NOMO-1 treated with DMSO at 0.1 percent for 48 hours (cell line): ENCODE results near the gene SIRT7.
A peak's percentile ranks its signal among the peaks of the same experiment; 100 is the strongest.

Source experiments
- DNase-seq: peaks from one replicate; lab custom pipeline; 2025; ENCODE audit not compliant: unreplicated experiment; lab: John Stamatoyannopoulos, UW

SIRT7 gene

DNA sequence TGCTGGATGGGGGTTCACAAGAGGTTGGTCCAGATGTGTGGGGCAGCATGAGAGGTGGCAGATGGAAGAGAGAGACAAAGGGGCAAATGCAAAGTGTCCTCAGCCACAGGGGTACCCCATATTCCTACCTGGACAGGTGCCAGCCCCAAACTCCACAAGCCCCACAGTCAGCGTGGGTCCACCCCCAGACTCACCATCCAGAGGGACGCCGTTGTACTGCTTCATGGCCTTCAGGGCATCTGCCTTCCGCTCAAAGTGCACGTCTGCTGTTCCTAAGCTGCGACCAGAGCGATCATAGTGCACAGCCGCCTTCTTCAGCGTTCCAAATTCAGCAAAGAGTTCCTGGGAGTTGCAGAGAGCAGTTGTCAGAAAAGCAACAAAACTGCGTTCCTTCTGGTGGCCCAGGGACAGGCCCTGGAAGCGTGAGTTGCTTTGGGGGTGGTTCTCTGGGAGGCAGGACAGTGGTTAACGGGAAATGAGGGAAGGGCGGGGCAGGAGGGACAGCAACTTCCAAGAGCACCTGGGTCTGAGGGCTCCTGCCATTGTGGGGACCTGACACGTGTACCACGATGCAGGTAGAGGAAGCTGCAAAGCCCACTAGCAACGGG lies 28.9 kb downstream of the SIRT7 start:
- no peak for DNase-seq

DNA sequence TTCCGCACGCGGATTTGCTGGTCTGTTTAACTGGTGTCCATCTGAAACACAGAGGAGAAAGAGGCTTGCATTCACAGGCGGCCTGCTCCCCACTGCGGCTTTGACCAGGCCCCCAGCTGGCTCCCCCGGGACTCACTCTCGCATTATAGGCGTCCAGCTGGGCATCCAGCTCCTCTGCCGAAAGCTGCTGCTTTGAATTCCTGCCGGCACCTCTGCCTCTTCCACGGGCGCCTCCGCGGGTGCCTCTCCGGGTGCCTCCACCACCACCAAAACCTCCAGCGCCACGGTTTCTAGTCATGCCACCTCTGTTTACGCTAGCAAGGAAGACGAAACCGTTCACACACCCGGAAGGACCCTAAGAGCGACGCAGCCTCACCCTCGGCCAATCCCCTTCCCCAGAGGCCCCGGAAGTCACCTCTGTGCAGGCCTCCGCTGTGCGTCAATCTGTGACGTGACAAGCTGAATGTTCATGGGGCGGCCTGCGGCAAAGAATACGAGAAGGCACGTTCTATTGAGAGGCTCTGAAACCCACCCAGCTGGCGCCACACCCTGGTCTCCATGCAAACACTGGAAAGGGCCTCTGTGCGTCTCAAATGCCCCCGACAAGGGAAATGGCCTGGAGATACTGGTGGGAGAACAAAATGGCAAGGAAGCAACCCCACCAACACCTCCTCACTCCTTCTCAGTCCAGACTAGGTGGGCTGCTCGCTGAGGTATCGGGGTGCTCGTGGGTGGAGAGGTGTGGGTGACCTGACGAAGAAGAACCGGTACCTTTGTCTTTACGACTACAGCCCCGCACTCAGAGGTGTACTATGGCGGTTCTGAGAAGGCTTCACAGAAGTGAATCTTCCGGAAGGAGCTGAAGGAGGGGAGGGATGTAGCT lies 29.6 kb downstream of the SIRT7 start:
- no peak for DNase-seq

DNA sequence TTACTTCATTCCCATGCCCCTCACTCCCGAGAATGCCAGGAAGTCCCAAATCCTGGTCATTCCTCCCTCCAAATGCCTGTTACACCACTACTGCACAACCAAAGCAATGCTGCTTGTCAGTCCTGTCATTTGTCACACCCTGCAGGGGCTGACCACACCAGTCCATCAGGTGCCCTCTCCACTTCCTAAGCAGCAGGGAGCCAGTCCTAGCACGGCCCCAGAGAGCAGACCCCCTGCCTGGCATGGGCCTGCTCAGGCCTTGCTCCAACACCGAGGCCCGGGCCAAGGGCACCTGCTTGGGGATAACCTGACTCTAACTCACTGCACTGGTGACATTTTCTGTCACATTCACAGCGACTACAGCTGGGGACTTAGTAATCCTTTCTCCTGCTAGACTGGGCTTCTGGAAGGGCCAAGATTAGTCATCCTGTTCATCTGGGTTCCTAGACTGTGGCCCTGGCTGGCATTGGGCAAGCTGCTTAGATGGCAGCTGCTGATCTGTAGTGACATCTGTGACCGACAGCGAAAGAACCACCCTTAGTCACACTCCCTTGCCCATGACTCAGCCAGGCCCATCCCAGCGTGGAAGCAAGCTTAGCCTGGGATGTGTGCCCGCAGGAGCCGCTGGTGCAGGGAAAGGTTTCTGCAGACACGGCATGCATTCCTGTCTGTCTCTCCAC lies 32.0 kb downstream of the SIRT7 start:
- no peak for DNase-seq

DNA sequence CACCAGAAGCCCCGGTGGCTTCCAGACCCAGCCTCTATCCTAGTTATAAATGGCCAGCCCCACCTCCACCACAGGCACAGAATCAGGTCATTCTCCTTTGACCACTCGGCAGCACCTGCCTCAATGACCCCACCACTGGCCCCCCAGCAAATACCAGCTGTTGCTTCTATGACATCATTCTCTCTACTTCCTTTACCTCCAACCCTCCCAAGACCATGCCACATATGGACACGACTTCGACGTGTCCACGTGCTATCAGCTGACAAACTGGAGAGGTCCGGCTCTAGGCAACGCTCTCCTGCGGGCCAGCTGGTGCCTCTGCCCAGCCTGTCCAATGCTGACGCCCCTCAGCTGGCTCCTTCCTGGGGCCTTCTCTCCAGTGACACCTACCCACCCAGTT lies 32.5 kb downstream of the SIRT7 start:
- no peak for DNase-seq

DNA sequence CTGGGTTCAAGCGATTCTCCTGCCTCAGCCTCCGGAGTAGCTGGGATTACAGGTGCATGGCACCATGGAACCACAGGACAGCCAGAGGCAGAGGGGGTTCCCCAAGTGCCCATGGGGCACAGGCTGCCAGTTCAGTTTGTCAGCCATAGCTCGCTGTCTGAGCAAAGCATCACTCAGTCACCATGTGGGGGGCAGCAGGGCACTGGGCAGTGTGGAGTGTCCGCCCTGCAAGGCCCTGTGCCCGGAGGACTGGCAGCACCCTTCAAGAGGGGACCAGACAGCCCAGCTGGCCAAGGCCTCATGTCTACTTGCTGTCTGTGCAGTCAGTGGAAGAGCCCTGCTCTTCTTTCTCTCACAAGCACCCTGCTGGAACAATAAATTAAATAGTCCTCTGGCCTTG lies 33.0 kb downstream of the SIRT7 start:
- no peak for DNase-seq

DNA sequence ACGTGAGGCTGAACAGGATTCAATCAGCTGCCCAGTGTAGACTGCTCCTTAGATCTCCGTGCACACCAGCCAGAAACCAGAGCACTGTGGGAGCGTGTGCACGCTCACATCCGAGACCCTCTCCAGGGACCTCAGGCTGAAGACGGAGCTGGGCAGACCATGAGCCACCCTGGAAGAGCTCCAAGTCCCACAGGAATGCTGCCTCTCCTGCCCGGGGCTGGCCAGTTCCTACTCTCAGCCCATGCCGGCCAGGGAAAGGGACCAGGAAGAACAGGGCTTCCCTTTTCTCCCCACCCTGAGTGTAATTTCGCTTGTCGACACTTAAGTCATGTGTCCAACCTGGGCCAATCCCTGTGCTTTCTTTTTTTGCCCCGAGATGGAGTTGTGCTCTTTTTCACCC lies 33.5 kb downstream of the SIRT7 start:
- DNase-seq: no peak

DNA sequence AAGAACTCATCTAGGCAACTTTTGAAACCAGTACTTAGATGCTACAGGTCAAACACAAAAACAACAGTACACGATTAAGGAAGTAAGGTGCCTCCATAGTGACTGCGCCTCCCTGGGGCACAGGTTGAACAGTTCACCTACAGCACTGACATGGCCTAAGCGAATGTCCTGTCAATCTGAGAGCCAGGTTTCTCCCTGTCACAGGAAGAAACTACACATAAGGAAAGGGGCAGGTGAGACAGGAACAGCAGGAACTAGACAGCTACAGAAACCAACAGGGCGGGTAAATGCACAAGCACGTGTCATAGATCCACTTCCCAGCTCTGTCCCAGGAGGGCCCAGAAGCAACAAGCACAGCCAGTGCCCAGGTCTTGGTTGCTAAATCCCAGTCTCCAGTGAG lies 38.9 kb downstream of the SIRT7 start:
- no peak for DNase-seq

DNA sequence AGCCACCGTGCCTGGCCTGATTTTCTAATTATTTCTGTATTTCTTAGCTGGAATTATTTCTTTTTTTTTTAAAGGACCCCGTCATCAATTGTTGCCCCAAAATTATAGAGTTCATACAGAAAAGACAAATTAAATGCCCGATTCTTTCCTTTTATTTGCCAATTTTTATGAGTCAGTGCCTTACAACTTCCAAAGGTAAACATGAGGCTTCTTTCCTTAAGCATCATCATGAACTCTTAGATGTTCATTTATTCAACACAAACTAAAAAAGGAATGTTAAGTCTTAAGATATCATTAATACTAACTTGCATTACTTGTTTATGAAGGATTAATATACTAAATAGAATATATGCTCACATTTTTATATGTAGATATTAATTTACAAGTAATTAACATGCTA lies 39.7 kb downstream of the SIRT7 start:
- DNase-seq: no peak

DNA sequence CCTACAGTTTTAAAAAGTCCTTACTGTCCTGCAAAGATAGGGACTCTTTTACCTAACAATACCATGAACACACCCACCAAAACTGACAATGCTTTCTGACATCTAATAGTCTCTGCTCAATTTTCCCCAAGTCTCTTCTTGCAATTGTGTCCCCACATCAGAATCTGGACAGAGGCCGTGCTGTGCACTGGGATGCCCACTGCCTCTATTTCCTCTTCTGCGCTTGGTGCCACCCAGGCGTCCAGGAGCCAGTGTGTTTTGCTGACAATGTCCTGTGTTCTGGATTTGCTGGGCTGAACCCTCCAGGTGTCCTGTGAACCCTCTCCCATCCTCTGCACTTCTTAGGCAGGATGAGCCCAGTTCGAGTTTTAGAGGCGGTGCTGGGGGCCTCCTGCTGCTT lies 40.4 kb downstream of the SIRT7 start:
- no peak for DNase-seq

DNA sequence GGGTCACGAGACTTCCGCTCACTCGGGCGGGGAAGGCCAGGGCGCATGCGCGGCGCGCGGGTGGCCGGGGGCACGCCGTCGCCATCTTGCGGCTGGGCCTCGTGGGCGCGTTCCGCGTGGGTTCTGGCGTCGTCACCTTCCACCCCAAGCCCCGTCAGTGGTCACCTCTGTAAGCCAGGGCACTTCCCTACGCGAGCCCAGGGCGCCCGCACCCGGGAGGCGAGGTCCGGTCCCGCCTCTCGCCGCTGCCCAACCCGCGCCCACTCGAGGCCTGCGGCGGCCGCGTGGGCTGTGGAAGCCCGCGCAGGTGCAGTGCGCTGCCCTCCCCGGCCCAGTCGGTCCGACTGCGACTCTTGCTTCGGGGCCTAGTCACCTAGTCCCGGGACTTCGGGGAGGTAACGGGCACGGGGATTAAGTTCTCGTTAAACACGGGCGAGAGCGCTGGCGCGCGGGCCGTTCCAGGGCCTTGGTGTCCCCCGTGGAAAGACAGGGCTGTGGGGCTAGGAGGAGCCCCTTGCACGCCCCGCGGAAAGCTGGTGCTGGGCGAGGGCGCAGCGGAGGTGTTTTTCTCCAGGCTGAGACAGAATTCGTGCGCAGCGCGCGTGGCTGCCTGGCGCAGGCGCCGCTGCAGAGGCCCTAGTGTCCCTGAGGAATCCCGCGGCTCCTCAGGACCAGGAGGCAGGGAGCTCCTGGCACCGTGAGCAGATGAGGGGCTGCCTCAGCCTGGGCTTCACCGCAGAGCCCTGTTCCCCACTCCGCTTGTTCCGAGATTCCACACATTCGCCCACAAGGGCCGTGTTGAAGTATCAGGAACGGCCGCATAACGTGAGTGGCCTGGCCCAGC lies 46.4 kb downstream of the SIRT7 start:
- peak; percentile 76 for DNase-seq

DNA sequence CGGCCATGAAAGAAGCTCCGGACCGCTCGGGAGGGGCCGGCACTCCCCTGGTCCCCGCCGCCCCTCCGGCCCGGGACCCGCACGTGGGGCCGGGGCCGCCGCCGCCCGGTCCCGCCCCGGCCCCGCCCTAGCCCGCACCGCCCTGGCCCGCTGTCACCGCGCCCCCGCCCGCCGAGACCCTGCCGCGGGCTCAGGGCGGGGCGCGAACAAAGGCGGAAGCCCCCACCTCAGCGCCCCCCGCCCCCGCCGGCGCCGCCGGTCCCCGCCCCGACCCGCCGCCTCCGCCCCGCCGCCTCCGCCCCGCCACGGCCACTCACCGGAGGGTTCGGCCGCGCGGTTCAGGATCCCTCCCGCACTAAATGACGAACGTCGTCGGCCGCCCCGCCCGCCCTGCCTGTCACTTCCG lies 47.0 kb downstream of the SIRT7 start, which contains the start of gene ARHGDIA:
ARHGDIA (minus strand) TSS at position 357 of the 406 bp plus-strand sequence. CDS start 1,407 bp downstream, outside the sequence.
- DNase-seq: no peak

DNA sequence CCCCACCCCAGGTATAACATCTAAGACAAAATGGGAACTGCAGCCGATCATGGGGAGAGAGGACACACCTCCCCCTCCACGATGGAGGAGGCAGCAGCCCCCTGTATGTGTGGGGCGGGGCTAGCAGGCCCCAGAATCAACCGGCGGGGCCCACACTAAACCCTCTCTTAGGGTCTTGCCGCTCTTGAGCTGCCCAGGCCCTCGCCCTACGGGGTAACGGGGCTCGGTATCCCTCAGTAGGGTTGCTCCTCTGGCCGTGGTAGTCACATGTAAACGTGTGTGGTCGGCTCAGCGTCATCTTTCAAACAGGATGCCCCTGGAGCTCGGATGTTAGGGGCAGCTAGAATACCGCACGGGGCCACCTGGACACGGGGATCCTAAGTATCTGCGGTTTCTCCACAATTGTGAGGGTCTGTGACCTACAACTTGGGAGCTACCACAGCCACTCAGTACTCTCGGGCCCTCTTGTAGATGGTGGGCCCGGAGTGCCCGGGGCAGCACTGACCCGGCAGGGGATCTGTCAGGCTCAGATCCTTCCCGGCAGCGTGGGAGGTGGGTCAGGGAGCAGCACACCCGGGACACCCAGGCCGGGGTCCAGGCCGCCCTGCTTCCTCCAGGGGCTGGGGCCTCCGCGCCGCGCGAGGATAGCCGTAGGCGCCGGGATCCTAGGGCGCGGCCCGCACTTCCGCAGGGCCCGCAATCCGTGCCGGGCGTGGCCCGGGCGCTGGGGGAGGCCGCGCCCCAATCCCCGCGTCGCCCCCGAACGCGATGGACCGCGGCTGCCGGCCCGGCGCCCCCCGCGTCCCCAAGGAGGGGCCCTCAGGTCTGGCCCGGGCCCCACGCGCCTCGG lies 47.6 kb downstream of the SIRT7 start:
- DNase-seq: peak; percentile 22

DNA sequence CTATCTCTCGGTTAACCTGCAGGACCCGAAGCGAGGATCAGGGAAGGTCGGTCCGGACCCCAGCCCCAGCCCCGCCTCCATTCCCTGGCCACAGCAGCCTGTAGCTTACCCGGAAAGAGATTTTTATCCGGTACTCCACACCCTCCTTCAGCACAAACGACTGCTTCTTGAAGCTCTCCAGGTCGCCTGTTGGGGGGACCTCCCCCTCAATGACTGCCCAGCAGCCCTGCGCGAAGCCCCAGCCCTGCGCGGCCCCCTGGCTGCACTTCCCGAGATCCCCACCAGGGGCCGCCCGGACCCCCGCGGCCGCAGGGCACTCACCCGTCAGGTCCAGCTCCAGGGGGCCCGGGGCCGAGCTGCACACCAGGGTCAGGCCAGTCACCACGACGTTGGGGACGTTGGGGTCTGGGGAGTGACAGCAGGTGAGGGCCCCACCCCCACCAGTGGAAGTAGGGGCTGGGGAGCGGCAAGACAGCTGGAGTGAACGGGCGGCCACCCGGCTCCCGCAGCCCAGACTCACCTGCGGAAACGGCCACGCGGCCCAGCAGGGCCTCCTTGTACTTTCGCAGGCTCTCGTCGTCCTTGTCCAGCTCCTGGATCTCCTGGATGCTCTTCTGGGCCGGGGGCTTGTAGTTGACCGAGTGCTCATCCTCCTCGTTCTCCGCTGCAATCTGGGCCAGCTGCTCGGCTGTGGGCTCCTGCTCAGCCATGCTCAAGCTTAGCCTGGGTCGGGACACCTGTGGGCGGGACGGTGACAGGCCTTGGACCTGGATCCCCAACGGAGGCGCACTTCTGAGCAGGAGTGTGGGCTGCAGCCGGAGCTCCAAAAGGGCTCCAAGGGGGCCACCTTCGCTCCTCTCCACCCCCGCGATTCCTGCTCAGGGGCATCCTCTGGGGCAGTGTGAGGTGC lies 48.5 kb downstream of the SIRT7 start:
- DNase-seq: no peak

DNA sequence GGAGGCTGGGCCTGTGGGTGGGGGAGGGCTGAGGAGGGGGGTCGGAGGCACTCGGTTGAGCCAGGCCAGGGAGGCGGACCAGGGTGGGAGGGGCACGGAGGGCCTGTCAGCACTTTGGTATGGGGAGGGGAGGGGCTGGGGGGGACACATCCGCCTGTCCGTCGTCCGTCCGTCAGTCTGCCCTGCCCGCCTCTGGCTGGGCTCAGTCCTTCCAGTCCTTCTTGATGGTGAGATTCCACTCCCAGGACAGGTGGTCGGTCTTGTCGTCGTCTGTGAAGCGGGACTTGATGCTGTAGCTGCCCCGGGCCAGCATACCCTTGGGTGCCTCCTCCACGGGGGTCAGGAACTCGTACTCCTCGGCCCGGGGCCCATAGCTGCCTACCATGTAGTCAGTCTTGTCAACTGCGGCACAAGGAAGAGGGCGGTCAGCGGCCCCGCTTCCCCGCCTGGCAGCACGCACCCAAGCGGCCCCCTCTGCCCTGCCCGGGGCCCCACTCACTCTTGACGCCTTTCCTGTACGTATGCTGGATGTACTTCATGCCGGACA lies 49.2 kb downstream of the SIRT7 start:
- no peak for DNase-seq

DNA sequence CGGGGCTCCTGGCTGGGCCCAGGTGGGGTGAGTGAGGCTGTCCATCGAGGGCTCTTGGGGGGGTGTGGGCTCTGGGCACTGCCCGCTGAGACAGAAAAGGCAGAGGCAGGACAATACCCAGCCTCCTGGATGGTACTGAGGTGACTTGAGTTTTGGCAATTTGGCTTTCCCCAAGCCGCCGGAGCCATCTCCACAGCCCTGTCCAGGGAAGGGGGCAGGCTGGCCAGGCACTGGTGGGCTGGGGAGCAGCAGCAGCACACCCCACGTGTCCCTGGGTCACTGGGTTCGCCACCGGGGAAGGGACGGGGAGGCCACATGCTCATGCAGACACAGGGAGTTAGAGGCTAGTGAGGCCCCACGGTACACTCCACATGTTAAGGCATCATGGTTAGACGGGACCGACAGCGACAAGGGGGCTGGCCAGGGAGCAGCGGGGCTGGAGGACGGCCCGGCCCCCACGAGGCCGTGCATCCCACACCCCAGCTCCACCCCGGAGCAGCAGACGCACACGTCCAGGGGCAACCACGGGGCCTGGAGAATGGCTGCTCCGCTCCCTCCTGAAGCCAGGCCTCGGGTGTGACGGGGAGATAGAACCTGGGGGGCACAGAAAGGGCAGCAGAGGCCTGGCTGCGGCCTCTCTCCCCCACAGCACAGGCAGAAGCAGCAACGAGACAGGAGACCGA lies 49.8 kb downstream of the SIRT7 start:
- no peak for DNase-seq

DNA sequence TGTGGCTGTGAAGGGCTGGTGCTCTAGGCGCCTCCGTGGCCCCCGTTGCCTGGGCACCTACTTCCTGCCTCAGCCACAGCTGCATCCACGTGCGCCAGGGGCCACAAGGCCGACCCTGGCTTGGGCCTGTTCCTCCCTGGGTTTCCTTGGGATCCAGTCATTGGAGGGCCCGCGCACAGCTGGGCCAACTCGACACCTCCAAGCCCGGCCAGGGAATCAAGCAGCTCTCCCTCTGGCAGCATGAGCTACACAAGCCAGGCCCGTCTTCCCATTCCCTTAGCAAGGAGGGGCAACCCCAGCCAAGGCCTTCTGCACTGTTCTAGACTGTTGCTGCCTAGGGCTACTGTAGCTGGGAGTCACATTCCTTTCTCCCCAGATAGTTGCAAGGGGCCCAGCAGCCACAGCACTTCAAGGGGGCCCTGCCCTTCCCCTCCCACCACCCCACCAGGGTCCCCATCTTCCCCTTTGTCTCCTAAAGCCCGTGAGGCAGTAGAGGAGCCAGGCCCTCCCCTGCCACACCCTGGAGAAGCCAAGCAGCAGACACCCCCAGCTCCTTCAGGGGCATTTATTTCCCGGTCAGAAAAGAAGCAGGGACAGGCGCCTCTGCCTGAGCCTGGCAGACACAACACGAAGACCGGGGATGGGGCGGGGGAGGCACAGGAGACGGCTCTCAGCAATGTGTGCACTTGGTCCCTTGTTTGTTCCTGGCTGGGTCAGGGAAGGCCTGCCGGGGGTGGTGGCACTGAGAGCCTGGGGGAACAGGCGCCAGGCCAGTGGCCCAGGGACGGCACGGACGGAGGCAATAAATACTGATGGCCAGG lies 50.6 kb downstream of the SIRT7 start:
- no peak for DNase-seq

DNA sequence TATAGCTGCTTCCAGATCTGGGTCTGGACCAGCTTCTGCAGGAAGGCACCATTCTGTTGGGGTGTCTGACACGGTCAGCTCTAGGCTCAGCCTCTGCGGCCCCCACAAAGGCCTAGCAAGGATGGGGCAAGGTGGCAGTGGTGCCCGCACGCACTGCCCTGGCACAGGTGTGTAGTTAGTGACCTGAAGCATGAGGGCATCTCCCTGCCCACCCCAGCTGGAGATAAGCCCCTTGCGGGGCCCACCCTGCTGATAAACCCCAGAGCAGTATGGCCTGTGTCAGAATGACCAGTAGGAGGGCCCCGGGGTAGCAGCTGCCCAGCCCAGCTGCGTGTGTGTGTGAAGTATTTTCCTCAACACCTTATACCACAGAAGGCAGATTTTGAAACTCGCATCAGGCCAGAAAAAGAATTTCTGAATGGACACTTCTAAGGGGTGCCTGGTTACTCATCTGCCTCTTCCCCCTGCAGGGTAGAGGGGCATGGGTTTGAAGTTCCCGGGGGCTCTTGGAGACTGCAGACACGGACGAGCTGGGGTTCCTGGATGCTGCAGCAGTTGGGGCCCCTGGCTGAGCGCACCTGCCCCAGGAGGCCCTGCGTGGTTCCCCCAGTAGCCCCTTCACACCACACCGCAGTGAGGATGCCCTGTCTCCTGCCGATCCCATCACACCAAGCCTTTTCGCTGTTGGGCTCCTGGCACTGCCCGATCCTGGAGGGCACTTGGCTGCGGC lies 51.4 kb downstream of the SIRT7 start:
- DNase-seq: no peak
